K562 (cell line): ENCODE results near the gene NFIB. TPM values are rescaled to one million over a fixed set of nuclear protein-coding genes. Genes with fewer than 3 reads are reported as not detected.

Source experiments
- ATAC-seq: fragments of 200-7000 bp; cut with Tn5 transposase; 3 replicates; pipeline ENCODE4 v1.9.1; 2020; ENCODE audit warnings: moderate library complexity
- BruUV-seq: library from RNA; stranded (reverse); fragments of 400-500 nt; replicated peaks from 2 replicates; lab custom pipeline; 2021; lab: Mats Ljungman, UMichigan
- CTCF ChIA-PET: fragments of 300-600 bp; formaldehyde crosslinking; extraction: SDS; loops from one replicate; lab custom pipeline; 2021; ENCODE audit warnings: low intra/inter-chr PET ratio; lab: Yijun Ruan, JAX
- POLR2A ChIA-PET: fragments of 300-600, 350-650 bp; sonication (Branson Sonifier 250); formaldehyde crosslinking; extraction: SDS; loops from one replicate; lab custom pipeline; 2021; ENCODE audit warnings: antibody characterized with exemption, inconsistent platforms; lab: Yijun Ruan, JAX
- DNase-seq, 4 experiments: peaks; one replicate each; pipeline versions ENCODE4 v3.0.0 to v3.0.0-alpha.2; 2011 to 2018; ENCODE audit warnings: low spot score in 3 of 4, mixed read lengths in 3 of 4; ENCODE audit errors: extremely low read depth in 1 of 4
- FAIRE-seq: peaks from 2 replicates; lab custom pipeline; 2011; peaks lifted over from hg19 to GRCh38; lab: Jason Lieb, UNC
- H2AFZ ChIP-seq: 2 replicates; pipeline ENCODE4 v1.6.0; 2011; ENCODE audit warnings: low read depth, low read length, control low read depth, inconsistent platforms
- H3K27ac ChIP-seq: fragments of 200-600 bp; 3 replicates; pipeline ENCODE4 v1.8.0; 2011; ENCODE audit warnings: low read depth, mild to moderate bottlenecking, control low read depth, inconsistent platforms, low read length, moderate library complexity, mixed read lengths; ENCODE audit errors: extremely low read depth
- H3K27me3 ChIP-seq, 2 experiments: fragments of 300-600 bp in 1 of 2; 2 replicates in 1 of 2; 3 replicates in 1 of 2; pipeline versions ENCODE4 v1.6.0 to v1.8.0; 2011; ENCODE audit warnings: inconsistent platforms in 2 of 2, low read length in 2 of 2, mild to moderate bottlenecking in 1 of 2, mixed read lengths in 1 of 2, moderate library complexity in 1 of 2; ENCODE audit not compliant: control insufficient read depth in 2 of 2, insufficient read depth in 2 of 2
- H3K36me3 ChIP-seq: fragments of 300-600 bp; 3 replicates; pipeline ENCODE4 v1.8.0; 2011; ENCODE audit warnings: mild to moderate bottlenecking, low read length, inconsistent platforms; ENCODE audit not compliant: control insufficient read depth, insufficient read depth
- H3K4me1 ChIP-seq, 2 experiments: fragments of 200-600 bp in 1 of 2; replicated peaks in 1 of 2; 2 replicates in 1 of 2; 3 replicates in 1 of 2; pipeline versions ENCODE4 v1.5.1 to v1.8.0; 2011; ENCODE audit warnings: inconsistent platforms in 2 of 2, low read length in 2 of 2, mild to moderate bottlenecking in 1 of 2, mixed read lengths in 1 of 2, moderate library complexity in 1 of 2; ENCODE audit not compliant: control insufficient read depth in 2 of 2, insufficient read depth in 2 of 2
- H3K4me2 ChIP-seq: 2 replicates; pipeline ENCODE4 v1.6.1; 2011; ENCODE audit warnings: low read length, control low read depth, inconsistent platforms, mixed read lengths; ENCODE audit not compliant: insufficient read depth
- H3K4me3 ChIP-seq: fragments of 200-600 bp; sonication (generic), shearing (Covaris generic); 2 replicates; pipeline ENCODE4 v1.5.1; 2016; ENCODE audit warnings: control low read depth, inconsistent platforms
- H3K79me2 ChIP-seq: fragments of 200-600 bp; 3 replicates; pipeline ENCODE4 v1.8.0; 2011; ENCODE audit warnings: low read length, inconsistent platforms; ENCODE audit not compliant: control insufficient read depth, insufficient read depth
- H3K9ac ChIP-seq, 2 experiments: 2 replicates each; pipeline versions ENCODE4 v1.6.0 to v1.6.1; 2011; ENCODE audit warnings: low read depth in 2 of 2, low read length in 2 of 2, control low read depth in 1 of 2, inconsistent platforms in 1 of 2, mild to moderate bottlenecking in 1 of 2, mixed read lengths in 1 of 2; ENCODE audit not compliant: insufficient read depth in 1 of 2
- H3K9me1 ChIP-seq: one replicate; pipeline ENCODE4 v1.6.0; 2011; ENCODE audit warnings: inconsistent platforms, mild to moderate bottlenecking, low read length, moderate library complexity; ENCODE audit not compliant: control insufficient read depth, insufficient read depth
- H3K9me3 ChIP-seq: replicated peaks from 2 replicates; pipeline ENCODE4 v1.5.1; 2011; ENCODE audit warnings: low read depth, low read length, inconsistent platforms; ENCODE audit not compliant: control insufficient read depth, insufficient read depth
- H4K20me1 ChIP-seq: replicated peaks from 2 replicates; pipeline ENCODE4 v1.6.1; 2011; ENCODE audit warnings: low read length, inconsistent platforms, mixed read lengths; ENCODE audit not compliant: control insufficient read depth, insufficient read depth
- CC2D1A ChIP-seq: fragments of 450-650 bp; IDR thresholded peaks from 2 replicates; pipeline ENCODE4 v1.6.1; 2017; ENCODE audit warnings: mild to moderate bottlenecking
- FOXA1 ChIP-seq: fragments of 450-650 bp; IDR thresholded peaks from 2 replicates; pipeline ENCODE4 v1.6.1; 2016; ENCODE audit warnings: mild to moderate bottlenecking, borderline replicate concordance
- MLLT1 ChIP-seq, 2 experiments: fragments of 450-650 bp; IDR thresholded peaks; 2 replicates each; pipeline ENCODE4 v1.6.1; 2016
- NFATC3 ChIP-seq: fragments of 450-650 bp; IDR thresholded peaks from 2 replicates; pipeline ENCODE4 v1.6.1; 2017; ENCODE audit warnings: mild to moderate bottlenecking
- PHF8 ChIP-seq: fragments of 200-600 bp; sonication (generic); IDR thresholded peaks from 2 replicates; pipeline ENCODE4 v1.6.1; 2012; ENCODE audit warnings: mixed run types, mild to moderate bottlenecking, inconsistent platforms, low read length, moderate library complexity, borderline replicate concordance
- POLR2B ChIP-seq: fragments of 450-650 bp; IDR thresholded peaks from 2 replicates; pipeline ENCODE4 v1.6.1; 2018; ENCODE audit warnings: low read depth; ENCODE audit not compliant: partially characterized antibody
- RBM22 ChIP-seq: fragments of 200-400 bp; formaldehyde crosslinking; IDR thresholded peaks from 2 replicates; pipeline ENCODE4 v1.6.1; 2018; ENCODE audit warnings: low read length, low read depth; ENCODE audit not compliant: poor library complexity, severe bottlenecking
- SNIP1 ChIP-seq: fragments of 450-650 bp; IDR thresholded peaks from 2 replicates; pipeline ENCODE4 v1.7.1; 2017; ENCODE audit warnings: low read depth, mild to moderate bottlenecking
- SOX6 ChIP-seq: fragments of 450-650 bp; IDR thresholded peaks from 2 replicates; pipeline ENCODE4 v1.6.1; 2014; ENCODE audit warnings: mild to moderate bottlenecking
- ZNF217 ChIP-seq: sonication (generic); formaldehyde crosslinking; IDR thresholded peaks from 2 replicates; pipeline ENCODE4 v1.8.0; 2022; ENCODE audit warnings: mild to moderate bottlenecking, missing genetic modification reagents
- ZNF280A ChIP-seq: fragments of 450-650 bp; IDR thresholded peaks from 2 replicates; pipeline ENCODE4 v1.6.1; 2018; ENCODE audit warnings: mild to moderate bottlenecking, low read depth; ENCODE audit not compliant: partially characterized antibody
- ZNF766 ChIP-seq: fragments of 200-800 bp; sonication (Bioruptor generic); conservative IDR thresholded peaks from 2 replicates; pipeline ENCODE4 v1.6.1; 2016; ENCODE audit warnings: missing genetic modification characterization, missing compliant biosample characterization
- ZNF77 ChIP-seq: fragments of 250-450 bp; sonication (Bioruptor Pico); IDR thresholded peaks from 2 replicates; pipeline ENCODE4 v1.5.0; 2020
- WGBS: fragments of 100-300 bp; shearing (Covaris generic); methylation state at CpG from one replicate; pipeline ENCODE4 v1.1.6; 2016; ENCODE audit warnings: low coverage, mixed read lengths; ENCODE audit not compliant: insufficient coverage; ENCODE audit errors: missing lambda C conversion rate; 5-methylcytosine and 5-hydroxymethylcytosine counted together
- in situ Hi-C: fragments of 300-500 bp; cut with MboI; formaldehyde crosslinking; loops from 4 replicates; pipeline ENCODE4 v1.15.0; 2018; ENCODE audit warnings: inconsistent platforms, mixed read lengths
- intact Hi-C: fragments of 100-400 bp; cut with micrococcal nuclease; formaldehyde crosslinking; loops from 2 replicates; pipeline ENCODE4 v1.14.2; 2022
- polyA plus RNA-seq, 8 experiments: library from polyadenylated mRNA; depleted of rRNA in 4 of 8; stranded (reverse) in 5 of 8; unstranded in 3 of 8; fragments of >200 nt; fragmentation: Nextera tagmentation in 2 of 8; fragmentation: Illumina TruSeq in 1 of 8; extraction: Ambion mirVana in 2 of 8; extraction: Trizol in 1 of 8; gene quantifications; 2 replicates each; pipeline versions ENCODE4 v1.2.1 to v1.2.3, GENCODE V29; 2011 to 2014; ENCODE audit warnings: inconsistent platforms in 1 of 8, missing spikeins in 1 of 8
- total RNA-seq, 7 experiments: library from RNA; depleted of rRNA in 6 of 7; stranded (reverse); fragments of >200 nt in 6 of 7; fragmentation: Illumina TruSeq in 2 of 7; extraction: Trizol in 2 of 7; gene quantifications; 2 replicates each; pipeline versions ENCODE4 v1.2.1 to v1.2.3, GENCODE V29; 2011 to 2021; ENCODE audit warnings: low replicate concordance in 1 of 7

The NFIB gene
- total and polyA plus RNA-seq, 9 of the 15 experiments (the other 6 are each of a cell fraction or from before 2014, with no cell fraction given), result 1.2 to 3.3 (median 1.9) TPM

DNA sequence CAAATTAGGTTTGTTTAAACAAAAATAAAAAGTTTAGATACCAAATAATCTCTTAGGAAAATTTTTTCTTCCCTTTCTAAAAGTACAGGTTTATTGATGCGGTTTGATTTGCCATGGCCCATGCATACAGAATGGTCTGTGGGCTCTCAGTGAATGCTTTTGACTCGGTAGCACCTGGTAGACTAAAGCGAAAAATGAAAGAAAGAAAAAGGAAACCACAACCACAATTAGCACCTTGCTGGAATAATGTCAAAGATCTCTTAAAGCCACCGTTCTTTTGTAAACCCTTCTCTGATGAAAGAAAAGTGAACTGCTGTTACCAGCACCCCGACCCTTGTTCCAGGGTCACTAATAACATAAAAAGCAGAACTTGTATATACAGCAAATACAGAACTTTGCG lies 157.9 kb downstream of the NFIB start:
- CTCF ChIA-PET, result no interaction called here
- Histone ChIP-seq H2AFZ (no peak overlapping the region), H3K9me1 (no peaks in the 10 kb centered on the region), H3K36me3 (no peaks in the 10 kb centered on the region), H3K9me3 (no peaks in the 10 kb centered on the region), H3K4me3 (no peak overlapping the region), H3K9ac (no peak overlapping the region), H3K4me1 (no peaks in the 10 kb centered on the region), H3K27ac (no peak overlapping the region), H3K79me2 (no peaks in the 10 kb centered on the region), H3K27me3 (no peaks in the 10 kb centered on the region), H3K4me2 (no peak overlapping the region), H4K20me1 (no peaks in the 10 kb centered on the region)
- no peak for FAIRE-seq
- intact Hi-C loops (no loop called here), in situ Hi-C loops (no loop called here)
- POLR2A ChIA-PET, result no interaction called here
- BruUV-seq, result no TSS peak
- no peak for ATAC-seq
- 24% methylated on average over 6 of the region's 6 CpGs for WGBS
- DNase-seq, result no peak
- no peak for TF ChIP-seq NFATC3
- TF ChIP-seq FOXA1, result no peak
- TF ChIP-seq PHF8, result no peak

DNA sequence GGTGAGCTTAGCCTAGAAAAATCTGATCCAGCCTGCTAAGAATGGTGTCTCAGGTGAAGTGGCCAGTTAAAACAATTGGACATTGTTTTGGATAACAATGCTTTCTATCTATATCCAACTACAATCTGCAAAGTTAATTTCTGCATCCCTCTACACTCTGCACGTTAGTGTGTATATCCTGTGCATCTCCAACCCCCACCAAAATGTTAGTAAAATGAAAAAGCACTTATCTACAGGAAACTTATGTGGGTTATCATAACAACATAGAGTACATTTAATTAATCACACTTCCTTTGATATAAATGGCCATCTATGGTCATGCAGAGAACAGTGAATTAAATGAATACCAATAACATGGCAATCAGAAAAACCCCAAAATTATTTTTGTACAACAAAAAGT lies 158.7 kb downstream of the NFIB start:
- Histone ChIP-seq H2AFZ (no peak overlapping the region), H3K9me3 (no peaks in the 10 kb centered on the region), H3K4me1 (no peaks in the 10 kb centered on the region), H4K20me1 (no peaks in the 10 kb centered on the region), H3K4me3 (no peak overlapping the region), H3K36me3 (no peaks in the 10 kb centered on the region), H3K4me2 (no peak overlapping the region), H3K27me3 (no peaks in the 10 kb centered on the region), H3K27ac (no peak overlapping the region), H3K79me2 (no peaks in the 10 kb centered on the region), H3K9ac (no peak overlapping the region), H3K9me1 (no peaks in the 10 kb centered on the region)
- ATAC-seq, result no peak
- intact Hi-C loops, result no loop called here
- POLR2A ChIA-PET, result no interaction called here
- no peak for DNase-seq
- no peak for FAIRE-seq
- in situ Hi-C loops, result no loop called here
- CTCF ChIA-PET, result no interaction called here
- BruUV-seq, result no TSS peak
- TF ChIP-seq ZNF280A, result no peak
- no peak for TF ChIP-seq POLR2B
- TF ChIP-seq SNIP1, result no peak
- no peak for TF ChIP-seq CC2D1A
- TF ChIP-seq SOX6, result no peak
- no peak for TF ChIP-seq ZNF217 (CRISPR knock-in tag)
- no peak for TF ChIP-seq MLLT1 (IDR thresholded peaks at IDR 0.05)
- no peak for TF ChIP-seq RBM22
- no peak for TF ChIP-seq ZNF77 (CRISPR knock-in tag)
- TF ChIP-seq ZNF766 (CRISPR knock-in tag), result no peak
- WGBS, result 0% methylated on average over 1 of the region's 1 CpG
